Adrenal gland (tissue), 5 donors: ENCODE data around the gene TEX11.

Source experiments
- POLR2A ChIP-seq, 2 donors: fragments of 450-650 bp; IDR thresholded peaks; one replicate each; pipeline ENCODE4 v1.6.1; 2017; ENCODE audit warnings: antibody characterized with exemption in 2 of 2, mild to moderate bottlenecking in 2 of 2, moderate library complexity in 1 of 2
- TF ChIP-seq, protein P1 (sequence below), 6 experiments: fragments of 450-650 bp in 4 of 6; fragments of 200-600 bp in 2 of 6; sonication (generic) in 1 of 6; IDR thresholded peaks; 1 replicate in 5 of 6; 2 replicates in 1 of 6; pipeline versions ENCODE4 v1.5.1 to v1.8.0; 2016 to 2021; ENCODE audit warnings: antibody characterized with exemption in 6 of 6, mild to moderate bottlenecking in 2 of 6, moderate library complexity in 1 of 6
- donor health status: DM: no; HTN: no; CAD: no.

DNA sequence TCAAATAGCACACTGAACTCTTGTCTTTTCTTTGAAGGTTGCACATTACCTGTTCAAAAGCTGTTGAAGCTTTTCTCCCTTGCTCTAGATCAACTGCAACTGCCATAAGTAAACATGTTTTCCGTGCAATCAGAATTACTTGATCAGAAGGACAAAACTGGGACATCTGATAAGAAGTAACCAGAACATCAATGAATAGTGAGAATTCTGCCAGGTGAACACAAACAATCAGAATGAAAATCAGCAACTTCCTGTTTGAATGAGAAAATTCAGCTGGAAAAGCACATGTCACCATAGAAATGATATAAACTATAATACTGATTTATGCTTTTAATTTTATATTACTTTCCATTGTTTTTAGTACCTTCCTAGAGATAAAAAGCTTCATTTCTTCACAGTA, 303.2 kb downstream of the TEX11 start:
- TF ChIP-seq, protein P1, sequence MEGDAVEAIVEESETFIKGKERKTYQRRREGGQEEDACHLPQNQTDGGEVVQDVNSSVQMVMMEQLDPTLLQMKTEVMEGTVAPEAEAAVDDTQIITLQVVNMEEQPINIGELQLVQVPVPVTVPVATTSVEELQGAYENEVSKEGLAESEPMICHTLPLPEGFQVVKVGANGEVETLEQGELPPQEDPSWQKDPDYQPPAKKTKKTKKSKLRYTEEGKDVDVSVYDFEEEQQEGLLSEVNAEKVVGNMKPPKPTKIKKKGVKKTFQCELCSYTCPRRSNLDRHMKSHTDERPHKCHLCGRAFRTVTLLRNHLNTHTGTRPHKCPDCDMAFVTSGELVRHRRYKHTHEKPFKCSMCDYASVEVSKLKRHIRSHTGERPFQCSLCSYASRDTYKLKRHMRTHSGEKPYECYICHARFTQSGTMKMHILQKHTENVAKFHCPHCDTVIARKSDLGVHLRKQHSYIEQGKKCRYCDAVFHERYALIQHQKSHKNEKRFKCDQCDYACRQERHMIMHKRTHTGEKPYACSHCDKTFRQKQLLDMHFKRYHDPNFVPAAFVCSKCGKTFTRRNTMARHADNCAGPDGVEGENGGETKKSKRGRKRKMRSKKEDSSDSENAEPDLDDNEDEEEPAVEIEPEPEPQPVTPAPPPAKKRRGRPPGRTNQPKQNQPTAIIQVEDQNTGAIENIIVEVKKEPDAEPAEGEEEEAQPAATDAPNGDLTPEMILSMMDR (IDR thresholded peaks at IDR 0.05): no peak
- TF ChIP-seq POLR2A (IDR thresholded peaks at IDR 0.05): no peak
